WTC11 (cell line): Measurements from ENCODE around the gene PTPN21. TPM values are rescaled to one million over a fixed set of nuclear protein-coding genes. Genes with fewer than 3 reads are reported as not detected.

Experiments
- ATAC-seq: fragments of 200-7000 bp; cut with Tn5 transposase; 2 replicates; pipeline ENCODE4 v1.10.0; 2021; ENCODE audit warnings: mild to moderate bottlenecking, moderate library complexity
- CTCF ChIA-PET: fragments of 300-600 bp; sonication (Branson Sonifier 250); formaldehyde crosslinking; loops from one replicate; lab custom pipeline; 2021; ENCODE audit warnings: antibody characterized with exemption; lab: Charles Lee
- POLR2A ChIA-PET: fragments of 350-600 bp; sonication (Branson Sonifier 250); formaldehyde crosslinking; loops from one replicate; lab custom pipeline; 2021; ENCODE audit warnings: antibody characterized with exemption; lab: Charles Lee
- DNase-seq: peaks from one replicate; pipeline ENCODE4 v3.0.0; 2021; ENCODE audit warnings: low spot score
- H3K27ac Mint-ChIP-seq: 2 replicates; pipeline ENCODE4 v1.8.0; 2021; ENCODE audit warnings: mixed read lengths
- H3K27me3 Mint-ChIP-seq: 2 replicates; pipeline ENCODE4 v1.8.0; 2021; ENCODE audit warnings: low read depth, mild to moderate bottlenecking, moderate library complexity, mixed read lengths
- H3K36me3 Mint-ChIP-seq: 2 replicates; pipeline ENCODE4 v1.8.0; 2021; ENCODE audit warnings: mixed read lengths
- H3K4me1 Mint-ChIP-seq: 2 replicates; pipeline ENCODE4 v1.8.0; 2022; ENCODE audit warnings: mixed read lengths
- H3K4me3 Mint-ChIP-seq: 2 replicates; pipeline ENCODE4 v1.8.0; 2021; ENCODE audit warnings: mild to moderate bottlenecking, moderate library complexity, mixed read lengths
- H3K9me3 Mint-ChIP-seq: 2 replicates; pipeline ENCODE4 v1.8.0; 2021; ENCODE audit warnings: mixed read lengths
- NR2C2 ChIP-seq: sonication (generic); formaldehyde crosslinking; IDR thresholded peaks from 2 replicates; pipeline ENCODE4 v1.8.0; 2022; ENCODE audit warnings: mild to moderate bottlenecking, missing genetic modification reagents
- OVOL2 ChIP-seq: fragments of 250-450 bp; sonication (Bioruptor Pico); IDR thresholded peaks from 2 replicates; pipeline ENCODE4 v1.9.0; 2021; ENCODE audit warnings: mild to moderate bottlenecking, borderline replicate concordance
- TEAD1 ChIP-seq: sonication (generic); formaldehyde crosslinking; IDR thresholded peaks from 2 replicates; pipeline ENCODE4 v1.8.0; 2022; ENCODE audit warnings: mild to moderate bottlenecking, missing genetic modification reagents
- ZNF121 ChIP-seq: sonication (generic); formaldehyde crosslinking; IDR thresholded peaks from 2 replicates; pipeline ENCODE4 v1.8.0; 2023; ENCODE audit warnings: missing genetic modification reagents
- total RNA-seq: library from RNA; stranded (reverse); gene quantifications from 3 replicates; pipeline ENCODE4 v1.2.3, GENCODE V29; 2021
- TF ChIP-seq, protein P1 (sequence below): fragments of 250-450 bp; sonication (Bioruptor Pico); IDR thresholded peaks from 2 replicates; pipeline ENCODE4 v1.9.0; 2021; ENCODE audit warnings: moderate library complexity, mild to moderate bottlenecking, inconsistent platforms, borderline replicate concordance
- TF ChIP-seq, protein P2 (sequence below): sonication (generic); formaldehyde crosslinking; IDR thresholded peaks from 2 replicates; pipeline ENCODE4 v1.8.0; 2023; ENCODE audit warnings: missing genetic modification reagents, mild to moderate bottlenecking, borderline replicate concordance
- TF ChIP-seq, protein P3 (sequence below): sonication (generic); formaldehyde crosslinking; IDR thresholded peaks from 2 replicates; pipeline ENCODE4 v1.8.1; 2022; ENCODE audit warnings: missing genetic modification reagents, borderline replicate concordance
- TF ChIP-seq, protein P4 (sequence below): sonication (generic); formaldehyde crosslinking; IDR thresholded peaks from 2 replicates; pipeline ENCODE4 v1.8.0; 2023; ENCODE audit warnings: mild to moderate bottlenecking, missing genetic modification reagents
- TF ChIP-seq, protein P5 (sequence below): fragments of 250-450 bp; sonication (Bioruptor Pico); IDR thresholded peaks from 2 replicates; pipeline ENCODE4 v1.9.0; 2021; ENCODE audit warnings: mild to moderate bottlenecking, borderline replicate concordance
- TF ChIP-seq, protein P6 (sequence below): sonication (generic); formaldehyde crosslinking; IDR thresholded peaks from 2 replicates; pipeline ENCODE4 v1.8.1; 2022; ENCODE audit warnings: mild to moderate bottlenecking, missing genetic modification reagents, moderate library complexity, borderline replicate concordance
- TF ChIP-seq, protein P7 (sequence below): sonication (generic); formaldehyde crosslinking; IDR thresholded peaks from 2 replicates; pipeline ENCODE4 v1.8.1; 2023; ENCODE audit warnings: mild to moderate bottlenecking, missing genetic modification reagents
- TF ChIP-seq, protein P8 (sequence below): fragments of 250-450 bp; sonication (Bioruptor Pico); IDR thresholded peaks from 2 replicates; pipeline ENCODE4 v1.9.0; 2021; ENCODE audit warnings: mild to moderate bottlenecking
- TF ChIP-seq, protein P9 (sequence below): sonication (generic); formaldehyde crosslinking; IDR thresholded peaks from 2 replicates; pipeline ENCODE4 v1.8.1; 2023; ENCODE audit warnings: mild to moderate bottlenecking, missing genetic modification reagents, moderate library complexity

Gene PTPN21
- total RNA-seq, 1 experiment from 2014 or later, result 7.5 TPM

DNA sequence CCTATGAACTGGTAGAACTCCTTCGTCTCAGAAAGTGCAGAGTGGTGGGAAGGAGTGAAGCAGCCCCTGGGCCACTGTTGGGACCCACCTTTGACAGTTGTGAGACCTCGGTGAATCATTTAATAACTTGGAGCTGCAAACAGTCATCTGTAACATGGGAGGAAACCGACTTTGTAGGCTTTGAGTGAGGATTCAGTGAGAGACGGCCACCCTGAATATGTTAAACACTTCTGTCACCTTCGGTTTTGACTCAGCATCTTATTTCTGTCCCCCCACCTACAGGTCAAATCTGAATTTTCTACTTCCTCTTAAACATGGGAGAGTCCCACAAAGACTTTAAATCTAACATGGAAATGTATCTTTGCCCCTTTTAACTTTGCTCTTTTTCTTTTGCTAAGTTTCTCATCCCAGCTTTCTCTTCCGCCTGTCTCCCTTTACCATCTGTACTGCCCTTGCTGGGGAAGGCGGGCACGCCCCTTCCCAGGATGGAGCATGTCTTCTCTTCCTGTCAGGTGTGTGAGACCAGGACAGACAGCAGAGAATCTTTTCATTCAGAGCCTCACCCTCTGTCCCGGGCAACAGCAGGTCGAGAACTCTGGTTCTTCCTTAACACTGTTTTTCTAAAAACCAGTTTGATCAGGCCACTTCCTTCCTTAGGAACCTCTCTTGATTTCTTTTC, 45.1 kb upstream of the PTPN21 start:
- CTCF ChIA-PET, result no interaction called here
- TF ChIP-seq, protein P1, sequence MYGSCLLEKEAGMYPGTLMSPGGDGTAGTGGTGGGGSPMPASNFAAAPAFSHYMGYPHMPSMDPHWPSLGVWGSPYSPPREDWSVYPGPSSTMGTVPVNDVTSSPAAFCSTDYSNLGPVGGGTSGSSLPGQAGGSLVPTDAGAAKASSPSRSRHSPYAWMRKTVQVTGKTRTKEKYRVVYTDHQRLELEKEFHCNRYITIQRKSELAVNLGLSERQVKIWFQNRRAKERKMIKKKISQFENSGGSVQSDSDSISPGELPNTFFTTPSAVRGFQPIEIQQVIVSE (CRISPR knock-in tag), result no peak
- TF ChIP-seq, protein P2, sequence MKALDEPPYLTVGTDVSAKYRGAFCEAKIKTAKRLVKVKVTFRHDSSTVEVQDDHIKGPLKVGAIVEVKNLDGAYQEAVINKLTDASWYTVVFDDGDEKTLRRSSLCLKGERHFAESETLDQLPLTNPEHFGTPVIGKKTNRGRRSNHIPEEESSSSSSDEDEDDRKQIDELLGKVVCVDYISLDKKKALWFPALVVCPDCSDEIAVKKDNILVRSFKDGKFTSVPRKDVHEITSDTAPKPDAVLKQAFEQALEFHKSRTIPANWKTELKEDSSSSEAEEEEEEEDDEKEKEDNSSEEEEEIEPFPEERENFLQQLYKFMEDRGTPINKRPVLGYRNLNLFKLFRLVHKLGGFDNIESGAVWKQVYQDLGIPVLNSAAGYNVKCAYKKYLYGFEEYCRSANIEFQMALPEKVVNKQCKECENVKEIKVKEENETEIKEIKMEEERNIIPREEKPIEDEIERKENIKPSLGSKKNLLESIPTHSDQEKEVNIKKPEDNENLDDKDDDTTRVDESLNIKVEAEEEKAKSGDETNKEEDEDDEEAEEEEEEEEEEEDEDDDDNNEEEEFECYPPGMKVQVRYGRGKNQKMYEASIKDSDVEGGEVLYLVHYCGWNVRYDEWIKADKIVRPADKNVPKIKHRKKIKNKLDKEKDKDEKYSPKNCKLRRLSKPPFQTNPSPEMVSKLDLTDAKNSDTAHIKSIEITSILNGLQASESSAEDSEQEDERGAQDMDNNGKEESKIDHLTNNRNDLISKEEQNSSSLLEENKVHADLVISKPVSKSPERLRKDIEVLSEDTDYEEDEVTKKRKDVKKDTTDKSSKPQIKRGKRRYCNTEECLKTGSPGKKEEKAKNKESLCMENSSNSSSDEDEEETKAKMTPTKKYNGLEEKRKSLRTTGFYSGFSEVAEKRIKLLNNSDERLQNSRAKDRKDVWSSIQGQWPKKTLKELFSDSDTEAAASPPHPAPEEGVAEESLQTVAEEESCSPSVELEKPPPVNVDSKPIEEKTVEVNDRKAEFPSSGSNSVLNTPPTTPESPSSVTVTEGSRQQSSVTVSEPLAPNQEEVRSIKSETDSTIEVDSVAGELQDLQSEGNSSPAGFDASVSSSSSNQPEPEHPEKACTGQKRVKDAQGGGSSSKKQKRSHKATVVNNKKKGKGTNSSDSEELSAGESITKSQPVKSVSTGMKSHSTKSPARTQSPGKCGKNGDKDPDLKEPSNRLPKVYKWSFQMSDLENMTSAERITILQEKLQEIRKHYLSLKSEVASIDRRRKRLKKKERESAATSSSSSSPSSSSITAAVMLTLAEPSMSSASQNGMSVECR (CRISPR knock-in tag), result no peak
- TF ChIP-seq, protein P3, sequence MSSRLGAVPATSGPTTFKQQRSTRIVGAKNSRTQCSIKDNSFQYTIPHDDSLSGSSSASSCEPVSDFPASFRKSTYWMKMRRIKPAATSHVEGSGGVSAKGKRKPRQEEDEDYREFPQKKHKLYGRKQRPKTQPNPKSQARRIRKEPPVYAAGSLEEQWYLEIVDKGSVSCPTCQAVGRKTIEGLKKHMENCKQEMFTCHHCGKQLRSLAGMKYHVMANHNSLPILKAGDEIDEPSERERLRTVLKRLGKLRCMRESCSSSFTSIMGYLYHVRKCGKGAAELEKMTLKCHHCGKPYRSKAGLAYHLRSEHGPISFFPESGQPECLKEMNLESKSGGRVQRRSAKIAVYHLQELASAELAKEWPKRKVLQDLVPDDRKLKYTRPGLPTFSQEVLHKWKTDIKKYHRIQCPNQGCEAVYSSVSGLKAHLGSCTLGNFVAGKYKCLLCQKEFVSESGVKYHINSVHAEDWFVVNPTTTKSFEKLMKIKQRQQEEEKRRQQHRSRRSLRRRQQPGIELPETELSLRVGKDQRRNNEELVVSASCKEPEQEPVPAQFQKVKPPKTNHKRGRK (CRISPR knock-in tag), result no peak
- TF ChIP-seq, protein P4, sequence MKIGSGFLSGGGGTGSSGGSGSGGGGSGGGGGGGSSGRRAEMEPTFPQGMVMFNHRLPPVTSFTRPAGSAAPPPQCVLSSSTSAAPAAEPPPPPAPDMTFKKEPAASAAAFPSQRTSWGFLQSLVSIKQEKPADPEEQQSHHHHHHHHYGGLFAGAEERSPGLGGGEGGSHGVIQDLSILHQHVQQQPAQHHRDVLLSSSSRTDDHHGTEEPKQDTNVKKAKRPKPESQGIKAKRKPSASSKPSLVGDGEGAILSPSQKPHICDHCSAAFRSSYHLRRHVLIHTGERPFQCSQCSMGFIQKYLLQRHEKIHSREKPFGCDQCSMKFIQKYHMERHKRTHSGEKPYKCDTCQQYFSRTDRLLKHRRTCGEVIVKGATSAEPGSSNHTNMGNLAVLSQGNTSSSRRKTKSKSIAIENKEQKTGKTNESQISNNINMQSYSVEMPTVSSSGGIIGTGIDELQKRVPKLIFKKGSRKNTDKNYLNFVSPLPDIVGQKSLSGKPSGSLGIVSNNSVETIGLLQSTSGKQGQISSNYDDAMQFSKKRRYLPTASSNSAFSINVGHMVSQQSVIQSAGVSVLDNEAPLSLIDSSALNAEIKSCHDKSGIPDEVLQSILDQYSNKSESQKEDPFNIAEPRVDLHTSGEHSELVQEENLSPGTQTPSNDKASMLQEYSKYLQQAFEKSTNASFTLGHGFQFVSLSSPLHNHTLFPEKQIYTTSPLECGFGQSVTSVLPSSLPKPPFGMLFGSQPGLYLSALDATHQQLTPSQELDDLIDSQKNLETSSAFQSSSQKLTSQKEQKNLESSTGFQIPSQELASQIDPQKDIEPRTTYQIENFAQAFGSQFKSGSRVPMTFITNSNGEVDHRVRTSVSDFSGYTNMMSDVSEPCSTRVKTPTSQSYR (CRISPR knock-in tag), result no peak
- no peak for TF ChIP-seq OVOL2 (CRISPR knock-in tag)
- TF ChIP-seq, protein P5, sequence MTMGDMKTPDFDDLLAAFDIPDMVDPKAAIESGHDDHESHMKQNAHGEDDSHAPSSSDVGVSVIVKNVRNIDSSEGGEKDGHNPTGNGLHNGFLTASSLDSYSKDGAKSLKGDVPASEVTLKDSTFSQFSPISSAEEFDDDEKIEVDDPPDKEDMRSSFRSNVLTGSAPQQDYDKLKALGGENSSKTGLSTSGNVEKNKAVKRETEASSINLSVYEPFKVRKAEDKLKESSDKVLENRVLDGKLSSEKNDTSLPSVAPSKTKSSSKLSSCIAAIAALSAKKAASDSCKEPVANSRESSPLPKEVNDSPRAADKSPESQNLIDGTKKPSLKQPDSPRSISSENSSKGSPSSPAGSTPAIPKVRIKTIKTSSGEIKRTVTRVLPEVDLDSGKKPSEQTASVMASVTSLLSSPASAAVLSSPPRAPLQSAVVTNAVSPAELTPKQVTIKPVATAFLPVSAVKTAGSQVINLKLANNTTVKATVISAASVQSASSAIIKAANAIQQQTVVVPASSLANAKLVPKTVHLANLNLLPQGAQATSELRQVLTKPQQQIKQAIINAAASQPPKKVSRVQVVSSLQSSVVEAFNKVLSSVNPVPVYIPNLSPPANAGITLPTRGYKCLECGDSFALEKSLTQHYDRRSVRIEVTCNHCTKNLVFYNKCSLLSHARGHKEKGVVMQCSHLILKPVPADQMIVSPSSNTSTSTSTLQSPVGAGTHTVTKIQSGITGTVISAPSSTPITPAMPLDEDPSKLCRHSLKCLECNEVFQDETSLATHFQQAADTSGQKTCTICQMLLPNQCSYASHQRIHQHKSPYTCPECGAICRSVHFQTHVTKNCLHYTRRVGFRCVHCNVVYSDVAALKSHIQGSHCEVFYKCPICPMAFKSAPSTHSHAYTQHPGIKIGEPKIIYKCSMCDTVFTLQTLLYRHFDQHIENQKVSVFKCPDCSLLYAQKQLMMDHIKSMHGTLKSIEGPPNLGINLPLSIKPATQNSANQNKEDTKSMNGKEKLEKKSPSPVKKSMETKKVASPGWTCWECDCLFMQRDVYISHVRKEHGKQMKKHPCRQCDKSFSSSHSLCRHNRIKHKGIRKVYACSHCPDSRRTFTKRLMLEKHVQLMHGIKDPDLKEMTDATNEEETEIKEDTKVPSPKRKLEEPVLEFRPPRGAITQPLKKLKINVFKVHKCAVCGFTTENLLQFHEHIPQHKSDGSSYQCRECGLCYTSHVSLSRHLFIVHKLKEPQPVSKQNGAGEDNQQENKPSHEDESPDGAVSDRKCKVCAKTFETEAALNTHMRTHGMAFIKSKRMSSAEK, result no peak
- TF ChIP-seq NR2C2 (CRISPR knock-in tag), result no peak
- TF ChIP-seq ZNF121, result no peak
- TF ChIP-seq, protein P6, sequence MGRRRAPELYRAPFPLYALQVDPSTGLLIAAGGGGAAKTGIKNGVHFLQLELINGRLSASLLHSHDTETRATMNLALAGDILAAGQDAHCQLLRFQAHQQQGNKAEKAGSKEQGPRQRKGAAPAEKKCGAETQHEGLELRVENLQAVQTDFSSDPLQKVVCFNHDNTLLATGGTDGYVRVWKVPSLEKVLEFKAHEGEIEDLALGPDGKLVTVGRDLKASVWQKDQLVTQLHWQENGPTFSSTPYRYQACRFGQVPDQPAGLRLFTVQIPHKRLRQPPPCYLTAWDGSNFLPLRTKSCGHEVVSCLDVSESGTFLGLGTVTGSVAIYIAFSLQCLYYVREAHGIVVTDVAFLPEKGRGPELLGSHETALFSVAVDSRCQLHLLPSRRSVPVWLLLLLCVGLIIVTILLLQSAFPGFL (CRISPR knock-in tag), result no peak
- TF ChIP-seq, protein P7, sequence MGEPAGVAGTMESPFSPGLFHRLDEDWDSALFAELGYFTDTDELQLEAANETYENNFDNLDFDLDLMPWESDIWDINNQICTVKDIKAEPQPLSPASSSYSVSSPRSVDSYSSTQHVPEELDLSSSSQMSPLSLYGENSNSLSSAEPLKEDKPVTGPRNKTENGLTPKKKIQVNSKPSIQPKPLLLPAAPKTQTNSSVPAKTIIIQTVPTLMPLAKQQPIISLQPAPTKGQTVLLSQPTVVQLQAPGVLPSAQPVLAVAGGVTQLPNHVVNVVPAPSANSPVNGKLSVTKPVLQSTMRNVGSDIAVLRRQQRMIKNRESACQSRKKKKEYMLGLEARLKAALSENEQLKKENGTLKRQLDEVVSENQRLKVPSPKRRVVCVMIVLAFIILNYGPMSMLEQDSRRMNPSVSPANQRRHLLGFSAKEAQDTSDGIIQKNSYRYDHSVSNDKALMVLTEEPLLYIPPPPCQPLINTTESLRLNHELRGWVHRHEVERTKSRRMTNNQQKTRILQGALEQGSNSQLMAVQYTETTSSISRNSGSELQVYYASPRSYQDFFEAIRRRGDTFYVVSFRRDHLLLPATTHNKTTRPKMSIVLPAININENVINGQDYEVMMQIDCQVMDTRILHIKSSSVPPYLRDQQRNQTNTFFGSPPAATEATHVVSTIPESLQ (CRISPR knock-in tag), result no peak
- TF ChIP-seq, protein P8, sequence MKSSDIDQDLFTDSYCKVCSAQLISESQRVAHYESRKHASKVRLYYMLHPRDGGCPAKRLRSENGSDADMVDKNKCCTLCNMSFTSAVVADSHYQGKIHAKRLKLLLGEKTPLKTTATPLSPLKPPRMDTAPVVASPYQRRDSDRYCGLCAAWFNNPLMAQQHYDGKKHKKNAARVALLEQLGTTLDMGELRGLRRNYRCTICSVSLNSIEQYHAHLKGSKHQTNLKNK (CRISPR knock-in tag), result no peak
- TF ChIP-seq, protein P9, sequence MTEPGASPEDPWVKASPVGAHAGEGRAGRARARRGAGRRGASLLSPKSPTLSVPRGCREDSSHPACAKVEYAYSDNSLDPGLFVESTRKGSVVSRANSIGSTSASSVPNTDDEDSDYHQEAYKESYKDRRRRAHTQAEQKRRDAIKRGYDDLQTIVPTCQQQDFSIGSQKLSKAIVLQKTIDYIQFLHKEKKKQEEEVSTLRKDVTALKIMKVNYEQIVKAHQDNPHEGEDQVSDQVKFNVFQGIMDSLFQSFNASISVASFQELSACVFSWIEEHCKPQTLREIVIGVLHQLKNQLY, result no peak
- TF ChIP-seq TEAD1 (CRISPR knock-in tag), result no peak

More for the DNA sequence above, 45.1 kb upstream of the PTPN21 start:
- no peak for DNase-seq
- Mint-ChIP-seq H3K4me3 (no peak overlapping the region), H3K4me1 (no peaks in the 10 kb centered on the region), H3K27ac (peak overlapping the region; percentile 34; the same call in 1 of the 2 replicates), H3K9me3 (no peaks in the 10 kb centered on the region), H3K27me3 (no peaks in the 10 kb centered on the region), H3K36me3 (peaks cover 81% of the 10 kb centered on the region)
- ATAC-seq, result no peak
- POLR2A ChIA-PET, result no interaction called here
